T-helper 2 cell treated with Interferon-gamma antibody and Interleukin-4, amounts not matched to agents 5 μg/mL and 100 μg/mL, for 36 hours (primary cell): ENCODE measurements around the gene PIK3CA.
"Not testable (repeated sequence)": the region's sequence is repeated elsewhere in the genome, so short reads cannot be mapped to it uniquely, and the experiment has no call there.

Source experiments
- DNase-seq: peaks from one replicate; pipeline ENCODE4 v3.0.0; 2021; ENCODE audit warnings: low spot score
- H3K27ac Mint-ChIP-seq: one replicate; pipeline ENCODE4 v1.8.0; 2021; ENCODE audit warnings: mild to moderate bottlenecking, mixed read lengths
- H3K27me3 Mint-ChIP-seq: one replicate; pipeline ENCODE4 v1.8.0; 2021; ENCODE audit warnings: low read depth, mixed read lengths
- H3K36me3 Mint-ChIP-seq: one replicate; pipeline ENCODE4 v1.8.0; 2021; ENCODE audit warnings: low read depth, mixed read lengths
- H3K4me1 Mint-ChIP-seq: one replicate; pipeline ENCODE4 v1.8.0; 2021; ENCODE audit warnings: low read depth, mixed read lengths
- H3K4me3 Mint-ChIP-seq: one replicate; pipeline ENCODE4 v1.8.0; 2022; ENCODE audit warnings: mild to moderate bottlenecking, moderate library complexity, mixed read lengths
- H3K9me3 Mint-ChIP-seq: one replicate; pipeline ENCODE4 v1.8.0; 2021; ENCODE audit warnings: mixed read lengths

The PIK3CA gene

GRCh38 chr3:179194931-179195330 is 46.8 kb downstream of the PIK3CA start:
- DNase-seq, result no peak
- H3K4me1 Mint-ChIP-seq, result peaks cover 21% of the 10 kb centered on the region
- H3K27ac Mint-ChIP-seq, result no peak overlapping the region
- no peaks in the 10 kb centered on the region for H3K27me3 Mint-ChIP-seq
- peaks cover 4% of the 10 kb centered on the region for H3K36me3 Mint-ChIP-seq
- no peak overlapping the region for H3K4me3 Mint-ChIP-seq
- H3K9me3 Mint-ChIP-seq, result no peaks in the 10 kb centered on the region

DNA sequence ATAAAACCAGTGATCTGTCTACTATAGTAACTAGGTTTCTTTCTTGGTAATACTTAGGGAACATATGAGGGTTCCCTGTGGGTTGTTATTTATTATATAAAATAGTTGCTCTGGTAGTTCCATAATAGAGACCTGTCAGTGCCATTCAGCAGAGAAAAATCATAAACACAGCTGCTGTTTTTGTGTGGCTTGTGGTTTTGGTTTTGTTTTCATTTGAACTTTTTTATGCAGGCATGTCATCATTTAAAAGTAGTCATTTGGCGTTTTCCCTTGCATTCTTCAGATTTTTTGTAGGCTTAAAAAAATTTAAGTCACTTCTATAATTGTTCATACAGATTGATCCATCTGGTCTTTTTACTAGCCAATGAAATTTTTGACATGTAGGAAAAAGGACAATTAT is 47.9 kb downstream of the PIK3CA start:
- H3K4me1 Mint-ChIP-seq, result peaks cover 21% of the 10 kb centered on the region
- peak overlapping the region; percentile 11 for H3K4me3 Mint-ChIP-seq
- peaks cover 10% of the 10 kb centered on the region for H3K36me3 Mint-ChIP-seq
- no peak for DNase-seq
- H3K27me3 Mint-ChIP-seq, result no peaks in the 10 kb centered on the region
- H3K27ac Mint-ChIP-seq, result no peak overlapping the region
- no peaks in the 10 kb centered on the region for H3K9me3 Mint-ChIP-seq

GRCh38 chr3:179196700-179197099 is 48.5 kb downstream of the PIK3CA start:
- Mint-ChIP-seq H3K4me3 (no peak overlapping the region), H3K9me3 (no peaks in the 10 kb centered on the region), H3K27ac (no peak overlapping the region), H3K36me3 (peaks cover 12% of the 10 kb centered on the region), H3K27me3 (no peaks in the 10 kb centered on the region), H3K4me1 (peaks cover 21% of the 10 kb centered on the region)
- DNase-seq, result no peak

- no peaks in the 10 kb centered on the region for H3K27me3 Mint-ChIP-seq
- H3K4me1 Mint-ChIP-seq, result peaks cover 12% of the 10 kb centered on the region
- no peaks in the 10 kb centered on the region for H3K9me3 Mint-ChIP-seq
- no peak overlapping the region for H3K4me3 Mint-ChIP-seq
- H3K27ac Mint-ChIP-seq, result no peak overlapping the region
- DNase-seq, result no peak
- H3K36me3 Mint-ChIP-seq, result peaks cover 13% of the 10 kb centered on the region
Observed at GRCh38 chr3:179200790-179201189, 52.6 kb downstream of the PIK3CA start.

- DNase-seq, H3K9me3 Mint-ChIP-seq, H3K27me3 Mint-ChIP-seq, H3K27ac Mint-ChIP-seq, H3K4me1 Mint-ChIP-seq, H3K4me3 Mint-ChIP-seq: not testable (repeated sequence)
- peaks cover 11% of the 10 kb centered on the region for H3K36me3 Mint-ChIP-seq
Observed at GRCh38 chr3:179215550-179215949, 67.4 kb downstream of the PIK3CA start.

- not testable (repeated sequence) for H3K4me3 Mint-ChIP-seq, H3K4me1 Mint-ChIP-seq, H3K27me3 Mint-ChIP-seq, DNase-seq, H3K27ac Mint-ChIP-seq, H3K9me3 Mint-ChIP-seq
- H3K36me3 Mint-ChIP-seq, result peaks cover 14% of the 10 kb centered on the region
Observed at GRCh38 chr3:179218213-179218612, 70.1 kb downstream of the PIK3CA start.

DNA sequence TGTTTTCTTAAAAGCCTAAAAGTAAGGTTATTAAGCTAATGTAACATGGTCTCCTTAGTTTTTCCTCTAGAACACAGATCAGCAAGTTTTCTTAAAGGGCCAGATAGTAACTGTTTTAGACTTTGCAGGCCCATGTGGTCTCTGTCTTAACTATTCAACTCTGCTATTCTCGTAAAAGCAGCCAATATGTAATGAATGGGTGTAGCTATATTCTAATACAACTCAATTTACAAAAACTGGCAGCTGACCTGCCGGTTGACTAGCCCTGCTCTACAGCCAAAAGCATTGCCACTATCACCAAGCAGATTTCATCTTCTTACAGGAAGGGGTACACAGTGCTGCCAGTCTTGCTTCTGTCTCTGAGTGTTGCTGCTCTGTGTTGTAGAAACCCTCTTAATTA is 75.4 kb downstream of the PIK3CA start:
- Mint-ChIP-seq H3K36me3 (peaks cover 21% of the 10 kb centered on the region), H3K27ac (no peak overlapping the region), H3K27me3 (no peaks in the 10 kb centered on the region), H3K9me3 (no peaks in the 10 kb centered on the region), H3K4me3 (no peak overlapping the region), H3K4me1 (no peaks in the 10 kb centered on the region)
- no peak for DNase-seq

DNA sequence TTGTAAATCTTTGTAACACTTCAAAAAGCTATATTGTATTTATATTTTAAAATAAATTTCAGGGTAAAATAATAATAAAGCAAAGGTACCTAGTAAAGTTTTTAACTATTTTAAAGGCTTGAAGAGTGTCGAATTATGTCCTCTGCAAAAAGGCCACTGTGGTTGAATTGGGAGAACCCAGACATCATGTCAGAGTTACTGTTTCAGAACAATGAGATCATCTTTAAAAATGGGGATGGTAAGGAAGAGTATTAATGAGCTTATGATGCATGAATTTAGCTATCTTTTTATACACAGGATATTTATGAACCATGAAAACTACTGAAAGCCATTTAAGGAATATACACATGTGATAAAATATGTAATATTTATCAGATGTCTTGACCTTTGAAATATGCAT is 76.4 kb downstream of the PIK3CA start:
- no peak for DNase-seq
- Mint-ChIP-seq H3K36me3 (peaks cover 19% of the 10 kb centered on the region), H3K9me3 (no peaks in the 10 kb centered on the region), H3K27me3 (no peaks in the 10 kb centered on the region), H3K4me3 (no peak overlapping the region), H3K27ac (no peak overlapping the region), H3K4me1 (no peaks in the 10 kb centered on the region)

DNA sequence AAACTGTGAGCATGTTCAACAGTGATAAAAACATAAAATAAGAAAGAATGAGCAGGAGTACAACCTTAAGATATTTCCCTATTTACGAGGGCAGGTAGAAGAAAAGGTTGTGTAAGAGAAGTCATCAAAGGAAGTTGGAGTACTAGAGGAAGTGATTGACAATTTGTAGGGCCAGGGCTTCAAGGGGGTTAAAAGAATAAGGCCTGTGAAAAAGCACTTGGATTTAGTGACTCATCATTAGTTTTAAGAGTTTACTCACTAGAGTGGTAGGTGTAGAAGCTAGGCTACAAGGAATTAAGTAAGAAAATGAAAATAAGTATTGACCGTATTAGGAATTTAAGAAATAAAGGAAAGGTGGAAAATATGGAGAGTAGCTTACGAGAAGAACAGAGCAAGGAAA is 79.2 kb downstream of the PIK3CA start:
- Mint-ChIP-seq H3K36me3 (peaks cover 31% of the 10 kb centered on the region), H3K27me3 (no peaks in the 10 kb centered on the region), H3K27ac (no peak overlapping the region), H3K4me3 (no peak overlapping the region), H3K4me1 (no peaks in the 10 kb centered on the region), H3K9me3 (no peaks in the 10 kb centered on the region)
- DNase-seq, result no peak

DNA sequence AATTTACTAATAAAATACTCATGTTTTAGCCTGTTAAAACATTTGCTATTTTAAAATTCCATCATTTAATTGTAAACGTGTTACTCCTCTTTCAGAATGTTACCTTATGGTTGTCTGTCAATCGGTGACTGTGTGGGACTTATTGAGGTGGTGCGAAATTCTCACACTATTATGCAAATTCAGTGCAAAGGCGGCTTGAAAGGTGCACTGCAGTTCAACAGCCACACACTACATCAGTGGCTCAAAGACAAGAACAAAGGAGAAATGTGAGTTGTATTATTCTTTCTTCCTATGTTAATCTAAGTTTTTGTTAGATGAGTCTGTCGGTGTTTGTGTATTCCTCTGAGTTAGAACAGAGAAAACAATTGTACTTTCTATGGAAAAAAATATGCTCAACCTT is 81.0 kb downstream of the PIK3CA start:
- no peak overlapping the region for H3K27ac Mint-ChIP-seq
- H3K4me1 Mint-ChIP-seq, result no peaks in the 10 kb centered on the region
- H3K27me3 Mint-ChIP-seq, result no peaks in the 10 kb centered on the region
- H3K4me3 Mint-ChIP-seq, result no peak overlapping the region
- H3K9me3 Mint-ChIP-seq, result no peaks in the 10 kb centered on the region
- H3K36me3 Mint-ChIP-seq, result peaks cover 36% of the 10 kb centered on the region
- DNase-seq, result no peak

GRCh38 chr3:179233043-179233442 is 84.9 kb downstream of the PIK3CA start:
- Mint-ChIP-seq H3K4me3 (no peak overlapping the region), H3K27me3 (no peaks in the 10 kb centered on the region), H3K36me3 (peaks cover 31% of the 10 kb centered on the region), H3K27ac (no peak overlapping the region), H3K9me3 (no peaks in the 10 kb centered on the region), H3K4me1 (peaks cover 8% of the 10 kb centered on the region)
- no peak for DNase-seq

- Mint-ChIP-seq H3K4me1 (peaks cover 8% of the 10 kb centered on the region), H3K27me3 (no peaks in the 10 kb centered on the region), H3K9me3 (no peaks in the 10 kb centered on the region), H3K36me3 (peaks cover 28% of the 10 kb centered on the region), H3K27ac (no peak overlapping the region), H3K4me3 (no peak overlapping the region)
- no peak for DNase-seq
Observed at GRCh38 chr3:179234199-179234598, 86.0 kb downstream of the PIK3CA start.

GRCh38 chr3:179236669-179237301 is 88.6 kb downstream of the PIK3CA start:
- DNase-seq, result no peak
- Mint-ChIP-seq H3K27me3 (no peaks in the 10 kb centered on the region), H3K36me3 (peaks cover 15% of the 10 kb centered on the region), H3K27ac (no peak overlapping the region), H3K9me3 (no peaks in the 10 kb centered on the region), H3K4me3 (peak overlapping the region; percentile 27), H3K4me1 (peaks cover 8% of the 10 kb centered on the region)

GRCh38 chr3:179240299-179240698 is 92.1 kb downstream of the PIK3CA start:
- H3K4me1 Mint-ChIP-seq, H3K27ac Mint-ChIP-seq, H3K36me3 Mint-ChIP-seq, H3K27me3 Mint-ChIP-seq, H3K9me3 Mint-ChIP-seq, DNase-seq, H3K4me3 Mint-ChIP-seq: not testable (repeated sequence)

DNA sequence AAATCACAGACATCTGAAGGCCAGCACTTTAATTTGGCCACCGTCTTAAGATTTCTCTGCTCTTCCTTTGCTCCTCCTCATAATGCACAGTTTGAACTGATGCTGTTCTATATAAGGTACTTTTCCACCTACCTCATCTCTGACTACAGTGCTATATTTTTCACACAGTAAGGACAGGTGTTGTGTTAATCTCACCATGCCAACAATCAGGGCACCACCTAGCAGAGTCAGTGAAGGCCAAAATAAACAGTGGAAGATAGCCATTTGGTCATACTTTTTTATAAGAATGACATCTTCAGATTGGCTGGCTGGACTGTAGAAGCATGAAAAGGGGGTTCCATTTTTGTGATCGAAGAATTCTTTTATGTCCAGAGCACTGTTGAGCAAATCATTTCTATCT is 94.7 kb downstream of the PIK3CA start:
- not testable (repeated sequence) for H3K4me3 Mint-ChIP-seq, H3K9me3 Mint-ChIP-seq, H3K27me3 Mint-ChIP-seq, H3K4me1 Mint-ChIP-seq, H3K36me3 Mint-ChIP-seq, DNase-seq, H3K27ac Mint-ChIP-seq
